HL-60 (cell line): ENCODE data around the gene HNRNPA2B1.

Source experiments
- CTCF ChIP-seq: IDR thresholded peaks from one replicate; pipeline ENCODE4 v1.5.1; 2011; ENCODE audit warnings: low read length, control low read depth, inconsistent platforms; ENCODE audit not compliant: insufficient read depth
- REST ChIP-seq: IDR thresholded peaks from 2 replicates; pipeline ENCODE4 v1.6.1; 2012; ENCODE audit warnings: low read depth; ENCODE audit not compliant: insufficient replicate concordance

DNA sequence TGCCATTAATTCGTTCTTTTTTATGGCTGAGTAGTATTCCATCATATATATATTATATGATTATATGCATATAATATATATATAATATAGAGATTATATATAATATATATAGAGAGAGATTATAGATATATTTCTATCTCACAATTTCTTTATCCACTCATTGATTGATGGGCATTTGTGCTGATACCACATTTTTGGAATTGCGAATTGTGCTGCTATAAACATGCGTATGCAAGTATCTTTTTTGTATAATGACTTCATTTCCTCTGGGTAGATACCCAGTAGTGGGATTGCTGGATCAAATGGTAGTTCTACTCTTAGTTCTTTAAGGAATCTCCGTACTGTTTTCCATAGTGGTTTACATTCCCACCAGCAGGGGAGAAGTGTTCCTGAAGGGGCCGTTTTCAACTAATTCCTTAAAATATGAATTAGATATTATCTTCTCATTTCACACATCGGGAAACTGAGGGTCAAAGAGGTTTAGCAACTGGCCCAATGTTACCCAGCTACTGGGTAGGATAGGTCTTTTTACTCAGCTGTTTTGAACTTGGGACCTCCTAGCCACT, 32.0 kb downstream of the HNRNPA2B1 start:
- TF ChIP-seq CTCF = no peak
- TF ChIP-seq REST = no peak
